Fibroblast of skin of right quadriceps (primary cell): ENCODE results near the gene ECE1.
"Not testable (repeated sequence)": the region's sequence is repeated elsewhere in the genome, so short reads cannot be mapped to it uniquely, and the experiment has no call there.

Experiments used
- DNase-seq: peaks from one replicate; pipeline ENCODE4 v3.0.0-alpha.2; 2013

ECE1 gene

DNA sequence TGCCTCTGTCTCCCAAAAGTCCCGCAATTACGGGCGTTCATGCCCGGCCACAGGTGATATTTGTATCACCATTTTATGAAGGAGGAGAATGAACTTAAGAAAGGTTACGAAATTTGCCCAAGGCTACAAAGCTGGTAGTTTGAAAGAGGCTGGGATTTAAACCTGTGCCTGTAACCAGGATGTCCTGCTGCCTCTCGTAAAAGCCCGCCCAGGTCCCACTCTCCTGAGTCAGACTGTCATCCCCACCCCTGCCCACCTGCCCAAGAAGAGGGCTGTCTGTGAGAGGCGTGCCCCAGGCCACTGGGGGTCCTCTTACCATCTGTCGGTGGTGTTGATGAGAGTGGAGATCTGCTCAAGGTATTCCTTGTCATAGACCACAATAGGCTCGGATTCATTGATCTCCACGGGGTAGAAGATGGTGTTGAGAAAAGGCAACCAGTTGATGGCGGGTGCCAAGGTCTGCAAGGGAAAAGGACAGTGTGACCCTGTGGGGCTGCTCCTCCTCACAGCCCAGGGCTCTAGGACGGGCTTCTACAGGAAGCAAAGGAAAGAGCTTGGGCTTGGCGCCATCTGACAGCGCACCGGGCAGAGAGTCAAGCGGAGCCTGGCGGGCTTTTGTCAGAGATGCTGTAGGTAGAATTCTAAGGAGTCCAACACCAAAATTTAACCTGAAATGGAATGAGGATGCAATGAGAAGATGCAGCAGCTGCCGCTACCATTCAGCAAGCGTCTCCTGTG lies 43.2 kb downstream of the ECE1 start:
- no peak for DNase-seq

DNA sequence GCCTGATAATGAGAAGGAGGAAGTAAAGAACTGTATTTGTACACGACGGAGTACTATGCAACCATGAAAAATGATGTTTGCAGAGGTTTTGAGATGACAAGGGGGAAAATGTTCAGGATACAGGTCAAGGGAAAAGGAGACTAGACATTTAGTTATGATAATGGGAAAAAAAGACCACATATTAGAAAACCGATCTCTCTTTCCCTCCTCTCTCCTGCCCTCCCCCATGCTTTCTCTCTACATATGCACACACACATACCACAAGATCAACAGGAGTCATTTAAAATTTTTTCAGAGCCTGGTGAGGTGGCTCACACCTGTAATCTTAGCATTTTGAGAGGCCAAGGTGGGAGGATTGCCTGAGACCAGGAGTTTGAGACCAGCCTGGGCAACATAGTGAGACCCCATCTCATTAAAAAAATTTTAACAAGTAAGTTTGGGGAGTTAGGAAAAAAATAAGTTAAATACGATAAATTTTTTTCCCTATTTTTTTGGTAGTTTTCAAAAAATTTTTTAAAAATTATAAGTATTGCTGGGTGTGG lies 44.5 kb downstream of the ECE1 start:
- DNase-seq: no peak

DNA sequence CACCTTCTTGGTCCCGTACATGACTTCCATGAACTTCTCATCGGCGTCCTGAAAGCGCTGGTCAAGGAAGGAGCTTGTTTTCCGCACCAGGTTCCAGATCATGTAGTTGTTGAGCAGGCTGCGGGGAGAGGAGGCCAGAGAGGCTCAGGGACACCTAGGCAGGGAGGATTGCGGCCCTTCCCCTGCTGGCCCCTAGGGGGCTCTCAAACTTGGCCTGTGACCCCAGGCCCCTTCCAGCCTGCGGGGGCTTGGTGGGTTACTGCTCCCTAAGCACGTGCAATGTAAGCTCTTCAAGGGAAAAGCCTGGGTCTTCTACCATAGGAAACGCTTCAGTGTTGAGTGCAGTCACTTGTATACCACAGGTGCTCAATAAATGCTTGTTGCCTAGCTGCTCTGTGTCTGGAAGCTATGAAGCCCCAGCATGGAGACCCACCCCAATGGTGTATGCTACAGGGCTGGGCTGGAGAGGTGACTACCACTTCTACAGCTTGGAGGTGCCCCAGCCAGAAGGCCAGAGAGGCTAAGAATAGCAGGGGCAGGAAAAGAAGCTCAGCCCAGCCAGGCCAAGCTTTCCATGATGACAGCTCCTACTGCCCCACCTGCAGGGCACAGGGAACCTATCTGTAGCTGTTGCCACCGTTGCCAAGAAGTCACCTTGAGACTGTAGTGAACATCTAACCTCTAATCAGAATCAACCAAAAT lies 45.1 kb downstream of the ECE1 start:
- no peak for DNase-seq

DNA sequence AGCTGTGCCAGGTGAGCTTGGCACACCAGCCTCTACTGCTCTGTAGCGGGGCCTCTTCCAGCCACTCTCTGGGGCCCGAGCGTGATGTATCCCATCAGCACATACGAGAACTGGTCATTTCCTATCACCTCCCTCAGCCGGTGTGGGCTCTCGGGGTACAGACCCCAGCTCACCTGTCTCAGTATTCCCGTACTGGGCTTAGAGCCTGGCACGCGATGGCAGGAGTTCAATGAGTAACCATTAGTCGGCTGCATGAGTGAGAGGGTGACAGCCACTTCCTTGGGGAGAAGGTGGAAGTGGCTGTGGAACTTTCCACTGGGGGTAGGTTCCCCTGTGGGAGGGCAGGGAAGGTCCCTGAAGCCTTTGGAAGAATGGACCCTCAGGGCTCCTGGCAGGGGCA lies 46.1 kb downstream of the ECE1 start:
- DNase-seq: no peak

DNA sequence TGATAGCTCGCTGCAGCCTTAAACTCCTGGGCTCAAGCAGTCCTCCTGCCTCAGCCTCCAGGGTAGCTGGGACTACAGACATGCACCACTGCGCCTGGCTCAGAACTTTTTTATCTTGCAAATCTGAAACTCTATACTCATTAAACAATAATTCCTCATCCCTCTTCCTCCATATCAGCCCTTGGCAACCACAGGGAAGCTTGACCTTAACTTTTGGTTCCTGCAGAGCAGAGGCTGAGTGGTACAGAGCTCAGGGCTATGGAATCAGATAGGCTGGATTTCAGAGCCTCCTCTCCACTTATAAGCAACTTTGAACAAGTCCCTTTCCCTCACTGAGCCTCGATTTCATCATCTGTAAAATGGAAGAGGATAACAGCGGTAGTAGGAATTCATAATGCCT lies 47.4 kb downstream of the ECE1 start:
- DNase-seq: no peak

DNA sequence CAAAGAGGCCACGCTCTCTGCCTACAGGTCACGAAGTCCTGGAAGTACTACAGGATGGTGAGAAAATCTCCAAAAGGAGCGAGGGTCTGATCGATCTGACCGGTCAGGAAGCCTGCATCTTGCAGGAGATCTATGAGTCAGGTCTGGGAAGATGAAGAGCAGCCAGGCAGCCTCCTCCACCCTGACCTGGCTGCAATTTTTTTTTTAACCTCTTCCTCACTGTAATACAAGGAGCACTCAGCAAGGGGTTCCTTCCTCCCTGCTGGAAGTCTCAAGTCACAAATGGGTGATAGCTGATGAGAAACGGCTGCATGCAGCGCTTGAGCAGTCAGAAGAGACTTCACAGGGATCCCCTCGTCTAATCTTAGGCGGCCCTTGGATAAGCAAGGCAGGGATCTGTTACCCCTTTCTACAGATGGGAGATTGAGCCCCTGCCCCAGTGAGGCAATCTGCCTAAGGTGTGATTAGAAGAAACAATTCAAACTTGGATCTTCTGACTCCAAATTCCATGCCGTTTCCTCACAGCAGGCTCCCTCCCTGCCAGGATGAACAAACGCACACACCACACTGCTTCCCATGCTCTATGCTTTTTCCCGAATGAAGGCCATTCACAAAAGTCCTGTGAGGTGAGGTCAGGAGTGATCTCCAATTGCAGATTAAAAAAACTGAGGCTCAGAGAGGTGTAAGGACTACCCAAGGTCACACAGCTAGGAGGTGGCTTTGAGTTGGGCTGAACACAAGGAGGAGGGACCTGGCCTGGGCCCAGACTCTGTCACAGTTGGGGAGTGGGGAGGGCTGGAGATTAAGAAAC lies 48.3 kb downstream of the ECE1 start:
- DNase-seq: no peak

DNA sequence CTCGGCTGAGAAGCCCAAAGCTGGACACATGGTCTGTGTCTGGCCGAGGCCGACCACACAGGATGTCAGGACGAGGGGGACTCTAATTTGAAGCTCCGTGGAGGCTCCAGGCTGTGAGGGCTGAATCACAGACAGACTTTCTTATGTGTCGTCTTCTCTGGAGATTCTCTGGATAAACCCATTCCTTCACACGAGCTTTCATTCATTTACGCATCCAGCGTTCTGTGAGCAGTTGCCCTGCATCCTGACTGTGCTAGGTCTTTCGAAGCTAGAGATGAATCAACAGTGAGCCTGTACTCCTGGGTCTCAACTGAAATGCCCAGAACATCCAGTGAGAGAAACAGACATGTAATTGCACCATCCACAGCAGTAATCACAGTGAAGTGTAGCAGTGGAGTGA lies 49.6 kb downstream of the ECE1 start:
- DNase-seq: no peak

DNA sequence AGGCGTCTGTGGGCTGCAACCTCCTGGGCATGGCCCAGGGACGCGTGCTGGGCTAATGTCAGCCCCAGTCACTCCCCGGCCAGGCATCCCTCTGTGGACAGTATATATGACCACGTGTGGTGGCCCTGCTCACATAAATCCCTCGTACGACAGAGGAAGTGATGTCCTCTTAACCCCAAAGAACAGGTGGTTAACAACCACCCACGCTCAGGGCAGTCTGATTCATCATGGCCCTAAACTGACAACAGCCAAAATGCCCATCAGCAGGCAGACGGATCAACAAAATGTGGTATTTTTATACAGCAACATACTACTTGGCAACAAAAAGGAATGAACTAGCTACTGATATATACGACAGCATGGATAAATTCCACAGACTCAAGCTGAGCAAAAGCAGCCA lies 51.0 kb downstream of the ECE1 start:
- DNase-seq: no peak

DNA sequence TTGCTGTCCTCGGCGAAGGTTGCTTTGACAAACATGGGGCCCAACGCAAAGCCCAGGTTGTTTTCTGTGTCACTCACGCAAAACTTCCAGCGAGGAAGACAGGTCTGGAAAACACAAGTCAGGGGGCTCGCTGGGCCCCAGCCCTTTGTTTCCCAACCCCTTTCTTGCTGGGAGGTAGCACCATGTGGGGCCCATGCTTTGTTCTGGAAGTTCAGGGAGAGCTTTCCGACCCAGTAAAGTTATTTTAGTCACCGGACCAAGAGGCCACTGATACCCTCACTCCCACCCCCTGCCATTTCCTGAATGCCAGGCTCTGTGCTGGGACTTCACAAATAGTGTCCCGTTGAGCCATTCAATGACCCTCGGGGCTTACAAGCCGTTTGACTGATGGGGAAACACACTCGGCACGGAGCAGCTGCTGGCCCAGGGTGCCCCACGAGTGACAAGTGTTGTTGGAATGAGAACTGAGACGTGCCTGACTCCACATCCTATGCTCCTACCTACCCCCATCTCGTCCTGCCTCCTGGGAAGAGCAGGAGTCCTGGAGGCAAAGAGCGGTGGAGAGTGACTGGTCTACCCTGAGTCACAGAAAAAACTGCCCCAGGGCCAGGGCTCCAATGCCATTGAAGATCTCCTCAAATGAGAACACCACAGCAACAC lies 52.0 kb downstream of the ECE1 start:
- DNase-seq: peak; percentile 31

DNA sequence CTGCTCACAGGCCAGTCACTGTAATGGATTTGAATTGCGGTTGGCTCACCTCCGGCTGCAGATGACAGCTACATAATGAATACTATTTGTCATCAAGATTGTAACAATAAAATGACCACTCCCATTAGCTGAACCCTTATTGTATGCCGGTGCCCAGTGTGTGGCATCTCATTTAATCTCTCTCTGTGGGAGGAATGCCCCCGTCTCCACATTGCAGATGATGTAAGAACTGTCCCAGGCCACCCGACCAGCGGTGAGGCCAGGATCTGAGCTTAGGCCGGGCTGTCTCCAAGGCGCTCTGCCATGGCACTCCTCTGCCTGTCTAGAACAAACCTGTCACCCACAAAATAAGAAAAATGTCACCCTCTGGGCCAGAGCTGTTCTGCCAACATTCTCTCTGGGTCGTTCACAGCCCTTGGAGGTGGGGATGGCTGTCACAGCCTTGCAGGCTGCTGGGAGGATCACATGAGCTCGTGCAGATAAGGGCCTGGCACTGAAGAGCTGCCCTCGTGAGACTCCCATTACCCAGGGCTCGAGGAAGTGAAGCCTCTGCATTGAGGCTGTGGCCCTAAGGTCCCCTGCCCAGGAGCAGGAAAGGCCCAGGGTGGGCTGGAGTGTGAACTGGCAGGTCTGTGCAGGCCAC lies 52.7 kb downstream of the ECE1 start:
- no peak for DNase-seq

DNA sequence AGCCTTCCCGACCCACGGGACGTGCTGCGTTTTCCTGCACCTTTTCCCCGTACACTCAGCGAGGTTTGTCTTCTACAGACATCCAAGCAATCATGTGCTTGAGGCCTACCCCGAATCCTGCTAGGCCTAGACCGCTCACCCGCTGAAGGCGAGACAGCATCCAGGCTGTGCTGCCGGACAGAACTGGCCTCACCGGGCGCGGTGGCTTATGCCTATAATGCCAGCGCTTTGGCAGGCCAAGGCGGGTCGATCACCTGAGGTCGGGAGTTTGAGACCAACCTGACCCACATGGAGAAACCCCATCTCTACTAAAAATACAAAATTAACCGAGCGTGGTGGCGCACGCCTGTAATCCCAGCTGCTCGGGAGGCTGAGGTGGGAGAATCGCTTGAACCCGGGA lies 54.1 kb downstream of the ECE1 start:
- no peak for DNase-seq

DNA sequence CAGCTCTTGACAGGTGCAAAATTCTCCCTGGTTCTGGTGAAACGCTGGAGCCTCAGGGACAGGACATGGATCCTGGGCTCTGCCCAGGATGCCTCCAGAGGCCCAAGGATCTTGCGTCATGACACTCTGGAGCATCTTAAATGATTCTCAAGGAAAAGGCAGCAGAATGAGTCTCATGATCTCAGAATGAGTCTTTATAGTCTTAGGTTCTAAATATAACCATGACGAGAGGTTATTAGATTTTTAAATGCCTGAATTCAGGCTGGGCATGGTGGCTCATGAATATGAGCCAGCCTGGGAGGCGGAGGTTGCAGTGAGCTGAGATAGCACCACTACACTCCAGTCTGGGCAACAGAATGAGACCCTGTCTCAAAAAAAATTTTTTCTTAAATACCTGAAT lies 55.5 kb downstream of the ECE1 start:
- DNase-seq: peak; percentile 13

DNA sequence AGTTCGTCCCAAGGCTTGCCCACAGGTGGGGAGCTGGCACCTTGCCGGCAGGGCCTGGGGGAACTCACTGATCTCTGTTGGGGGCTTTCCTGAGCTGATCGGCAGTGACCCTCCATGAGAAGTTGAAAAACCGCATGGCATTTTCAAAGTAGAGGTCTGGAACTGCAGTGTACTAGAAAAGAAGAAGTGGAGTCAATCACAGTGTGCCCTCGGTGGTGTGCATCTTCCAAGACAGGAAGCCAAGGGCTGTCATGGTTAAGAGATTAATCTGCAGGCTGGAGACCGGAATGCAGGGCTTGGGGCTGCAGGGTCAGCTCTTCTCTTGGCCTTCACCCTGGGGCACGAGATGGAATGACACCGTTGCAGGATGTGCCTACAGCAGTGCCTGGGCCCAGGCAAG lies 56.8 kb downstream of the ECE1 start:
- no peak for DNase-seq

DNA sequence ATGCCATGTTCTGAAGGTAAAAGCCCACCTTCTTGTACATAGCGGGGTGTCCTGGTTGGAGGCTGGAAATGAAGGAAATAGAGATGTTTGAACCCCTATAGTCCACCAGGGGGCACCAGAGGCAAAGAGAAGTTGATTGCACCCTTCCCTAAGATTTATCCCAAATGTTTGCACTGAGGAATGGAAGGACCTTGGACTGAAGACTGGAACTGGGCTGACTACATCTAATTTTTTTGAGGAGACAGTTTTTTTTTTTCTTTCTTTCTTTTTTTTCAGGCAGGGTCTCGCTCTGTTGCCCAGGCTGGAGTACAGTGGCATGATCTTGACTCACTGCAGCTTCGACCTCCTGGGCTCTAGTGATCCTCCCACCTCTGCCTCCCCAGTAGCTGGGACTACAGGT lies 58.2 kb downstream of the ECE1 start:
- DNase-seq: peak; percentile 56

DNA sequence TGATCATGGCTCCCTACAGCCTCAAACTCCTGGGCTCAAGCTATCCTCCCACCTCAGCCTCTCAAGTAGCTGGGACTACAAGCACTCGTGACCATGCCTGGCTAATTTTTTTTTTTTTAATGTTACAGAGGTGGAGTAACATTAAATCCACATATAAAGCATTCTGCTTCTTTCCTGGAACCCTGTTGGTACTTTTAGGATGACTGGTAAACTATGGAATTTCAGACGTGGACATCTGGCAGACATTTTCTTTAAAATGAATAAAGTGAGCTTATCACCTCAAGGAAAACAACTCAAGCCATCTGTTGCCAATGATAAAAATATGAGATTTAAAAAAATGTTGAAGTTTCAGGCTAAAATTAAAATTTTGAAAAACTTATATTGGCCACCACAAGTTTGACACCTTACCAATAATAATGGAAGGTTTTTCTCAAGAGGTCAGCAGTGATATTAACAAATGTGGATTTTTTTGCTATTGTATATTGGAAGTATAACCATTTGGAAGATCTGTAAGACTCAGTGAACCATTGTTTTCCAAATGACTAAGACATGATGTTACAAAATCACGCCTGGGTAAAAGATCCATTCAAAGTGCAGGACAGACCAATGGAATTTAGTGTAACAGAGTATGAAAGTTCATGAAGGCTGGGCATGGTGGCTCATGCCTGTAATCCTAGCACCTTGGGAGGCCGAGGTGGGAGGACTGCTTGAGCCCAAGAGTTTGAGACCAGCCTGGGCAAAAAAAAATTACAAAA lies 60.8 kb downstream of the ECE1 start:
- peak; percentile 69 for DNase-seq

DNA sequence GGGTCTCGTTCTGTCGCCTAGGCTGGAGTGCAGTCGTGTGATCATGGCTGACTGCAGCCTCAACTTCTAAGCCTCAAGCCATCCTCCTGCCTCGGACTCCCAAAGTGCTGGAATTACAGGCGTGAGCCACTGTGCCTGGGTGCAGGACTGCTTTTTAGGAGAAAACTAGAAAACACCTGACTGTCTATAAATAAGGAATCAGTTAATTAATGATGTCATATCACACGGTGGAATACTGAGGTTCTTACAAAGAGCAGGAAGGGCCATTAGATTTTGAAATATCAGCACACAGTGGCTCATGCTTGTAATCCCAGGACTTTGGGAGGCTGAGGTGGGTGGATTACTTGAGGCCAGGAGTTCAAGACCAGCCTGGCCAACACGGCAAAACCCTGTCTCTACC lies 62.0 kb downstream of the ECE1 start:
- DNase-seq: not testable (repeated sequence)

DNA sequence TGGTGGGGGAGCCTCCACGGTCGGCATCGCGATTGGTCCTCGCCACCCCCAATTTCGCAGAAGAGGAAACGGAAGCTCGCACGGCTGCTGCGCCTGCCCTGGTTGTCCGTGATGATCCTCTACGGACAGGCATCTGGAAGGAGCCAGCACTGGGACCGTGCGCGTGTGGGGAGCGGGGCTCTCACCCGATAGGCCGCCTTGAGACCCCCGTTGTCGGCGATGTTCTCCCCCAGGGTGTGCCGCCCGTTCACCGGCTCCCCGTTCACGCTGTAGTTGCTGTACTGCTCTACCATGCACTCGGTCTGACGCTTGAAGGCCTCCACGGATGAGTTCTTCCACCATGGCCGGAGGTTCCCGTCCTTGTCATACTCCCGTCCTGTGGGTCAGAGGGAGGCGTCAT lies 65.2 kb downstream of the ECE1 start:
- no peak for DNase-seq

DNA sequence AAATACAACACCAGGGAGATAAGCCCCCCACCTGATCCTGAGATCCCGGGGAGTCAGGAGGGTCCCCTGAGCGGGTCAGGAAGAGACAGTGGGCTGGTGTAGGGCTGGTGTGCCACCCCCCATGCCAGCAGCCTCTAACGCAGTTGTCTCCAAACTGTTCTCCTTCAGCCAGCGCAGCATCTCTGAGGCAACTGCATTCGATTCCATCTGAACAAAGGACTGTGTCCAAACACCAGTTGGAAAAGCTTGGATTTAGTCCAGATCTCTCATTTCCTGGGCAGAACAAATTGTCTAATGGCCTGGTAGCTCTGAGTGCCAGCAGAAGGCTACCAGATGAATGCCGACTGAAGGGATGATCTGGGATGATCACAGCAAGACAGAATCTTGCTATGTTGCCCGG lies 69.4 kb downstream of the ECE1 start:
- DNase-seq: no peak

DNA sequence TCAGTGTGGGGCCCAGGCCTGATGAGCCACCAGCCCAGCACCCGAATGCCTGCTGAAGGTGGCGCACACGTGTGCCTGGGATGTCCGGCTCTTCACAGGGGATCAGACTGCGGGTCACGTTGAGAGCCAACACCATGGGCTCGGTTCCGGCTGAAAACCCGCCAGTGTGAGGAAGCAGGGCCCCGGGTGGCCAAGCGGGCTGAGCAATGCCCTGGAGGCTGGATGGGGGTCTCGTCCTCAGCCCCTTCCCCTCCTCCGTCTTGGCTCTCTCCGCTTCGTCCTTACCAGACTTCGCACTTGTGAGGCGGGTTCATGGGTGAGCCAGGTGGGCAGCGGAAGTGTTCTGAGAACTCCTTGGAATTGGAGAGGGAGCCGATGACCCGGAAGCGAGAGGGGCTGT lies 70.6 kb downstream of the ECE1 start:
- DNase-seq: no peak

DNA sequence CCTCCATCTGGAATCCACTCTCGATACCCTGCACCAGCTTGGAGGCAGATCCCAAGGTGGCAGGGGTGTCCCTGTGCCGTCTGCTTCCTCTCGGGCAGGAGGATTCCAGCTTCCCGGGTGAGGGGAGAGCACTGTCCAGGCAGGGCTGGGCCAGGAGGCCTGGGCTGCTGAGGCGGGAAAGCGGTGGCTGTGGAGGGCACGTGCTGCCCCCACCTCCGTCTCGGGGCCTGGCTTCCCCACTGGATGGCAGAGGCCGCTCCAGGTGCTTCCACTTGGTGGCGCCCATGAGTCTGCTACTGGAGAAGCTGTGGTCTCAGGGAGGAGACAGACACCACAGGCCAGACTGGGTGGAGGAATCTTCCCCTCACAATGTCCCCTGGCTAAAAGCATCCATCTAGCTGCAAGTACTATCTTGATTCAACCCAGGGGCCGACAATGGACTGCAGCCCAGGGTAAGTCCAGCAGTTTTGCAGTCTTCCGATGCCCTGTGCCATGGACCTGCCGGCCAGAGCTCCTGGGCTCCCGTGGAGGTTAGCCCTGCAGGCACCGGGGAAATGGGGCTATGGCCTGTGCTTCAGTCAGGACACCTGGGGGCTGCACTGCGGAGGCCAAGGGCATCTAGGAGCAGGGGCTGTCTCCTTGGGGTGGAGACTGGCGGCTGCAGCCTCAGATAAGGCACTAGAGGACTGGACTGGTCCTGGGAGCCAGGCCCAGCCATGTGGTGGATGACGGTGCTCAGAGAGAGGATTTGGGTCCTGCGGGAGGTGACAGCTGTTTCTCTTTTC lies 72.3 kb downstream of the ECE1 start:
- DNase-seq: no peak
